Measurements from ENCODE around the gene WIPF1. TPM values are rescaled to one million over a fixed set of nuclear protein-coding genes. Genes with fewer than 3 reads are reported as not detected.

WIPF1 gene
- total and polyA plus RNA-seq, 2 of the 13 experiments (the other 11 are each of a cell fraction or from before 2014, with no cell fraction given), result 0.01 TPM; not detected in 1

DNA sequence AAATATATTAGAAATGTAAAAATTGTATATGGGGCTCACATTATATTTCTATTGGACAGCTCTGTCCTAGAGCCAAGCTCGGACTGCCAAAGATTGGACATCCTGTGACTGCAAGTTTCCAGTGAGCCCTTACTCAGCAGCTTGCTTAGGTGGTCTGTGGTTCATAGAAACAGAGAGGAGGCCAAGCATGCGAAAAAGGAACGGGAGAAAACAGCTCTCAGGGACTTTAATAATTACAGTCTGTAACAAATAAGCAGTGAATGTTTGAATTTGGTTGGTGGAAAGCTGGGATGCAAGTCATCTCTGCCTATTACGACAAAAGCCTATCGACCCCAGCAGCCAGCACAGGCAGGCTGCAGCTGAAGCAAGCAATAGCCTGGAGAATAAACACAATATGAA, 35.6 kb downstream of the WIPF1 start (continued):
- TF ChIP-seq, protein P1, sequence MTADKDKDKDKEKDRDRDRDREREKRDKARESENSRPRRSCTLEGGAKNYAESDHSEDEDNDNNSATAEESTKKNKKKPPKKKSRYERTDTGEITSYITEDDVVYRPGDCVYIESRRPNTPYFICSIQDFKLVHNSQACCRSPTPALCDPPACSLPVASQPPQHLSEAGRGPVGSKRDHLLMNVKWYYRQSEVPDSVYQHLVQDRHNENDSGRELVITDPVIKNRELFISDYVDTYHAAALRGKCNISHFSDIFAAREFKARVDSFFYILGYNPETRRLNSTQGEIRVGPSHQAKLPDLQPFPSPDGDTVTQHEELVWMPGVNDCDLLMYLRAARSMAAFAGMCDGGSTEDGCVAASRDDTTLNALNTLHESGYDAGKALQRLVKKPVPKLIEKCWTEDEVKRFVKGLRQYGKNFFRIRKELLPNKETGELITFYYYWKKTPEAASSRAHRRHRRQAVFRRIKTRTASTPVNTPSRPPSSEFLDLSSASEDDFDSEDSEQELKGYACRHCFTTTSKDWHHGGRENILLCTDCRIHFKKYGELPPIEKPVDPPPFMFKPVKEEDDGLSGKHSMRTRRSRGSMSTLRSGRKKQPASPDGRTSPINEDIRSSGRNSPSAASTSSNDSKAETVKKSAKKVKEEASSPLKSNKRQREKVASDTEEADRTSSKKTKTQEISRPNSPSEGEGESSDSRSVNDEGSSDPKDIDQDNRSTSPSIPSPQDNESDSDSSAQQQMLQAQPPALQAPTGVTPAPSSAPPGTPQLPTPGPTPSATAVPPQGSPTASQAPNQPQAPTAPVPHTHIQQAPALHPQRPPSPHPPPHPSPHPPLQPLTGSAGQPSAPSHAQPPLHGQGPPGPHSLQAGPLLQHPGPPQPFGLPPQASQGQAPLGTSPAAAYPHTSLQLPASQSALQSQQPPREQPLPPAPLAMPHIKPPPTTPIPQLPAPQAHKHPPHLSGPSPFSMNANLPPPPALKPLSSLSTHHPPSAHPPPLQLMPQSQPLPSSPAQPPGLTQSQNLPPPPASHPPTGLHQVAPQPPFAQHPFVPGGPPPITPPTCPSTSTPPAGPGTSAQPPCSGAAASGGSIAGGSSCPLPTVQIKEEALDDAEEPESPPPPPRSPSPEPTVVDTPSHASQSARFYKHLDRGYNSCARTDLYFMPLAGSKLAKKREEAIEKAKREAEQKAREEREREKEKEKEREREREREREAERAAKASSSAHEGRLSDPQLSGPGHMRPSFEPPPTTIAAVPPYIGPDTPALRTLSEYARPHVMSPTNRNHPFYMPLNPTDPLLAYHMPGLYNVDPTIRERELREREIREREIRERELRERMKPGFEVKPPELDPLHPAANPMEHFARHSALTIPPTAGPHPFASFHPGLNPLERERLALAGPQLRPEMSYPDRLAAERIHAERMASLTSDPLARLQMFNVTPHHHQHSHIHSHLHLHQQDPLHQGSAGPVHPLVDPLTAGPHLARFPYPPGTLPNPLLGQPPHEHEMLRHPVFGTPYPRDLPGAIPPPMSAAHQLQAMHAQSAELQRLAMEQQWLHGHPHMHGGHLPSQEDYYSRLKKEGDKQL (CRISPR knock-in tag; IDR thresholded peaks at IDR 0.05; ENCODE audit: low read depth), result no peak
- TF ChIP-seq ZNF280B (CRISPR knock-in tag; IDR thresholded peaks at IDR 0.05; ENCODE audit: borderline replicate concordance) (no peak), TFE3 (CRISPR knock-in tag; IDR thresholded peaks at IDR 0.05) (no peak), ZBTB20 (CRISPR knock-in tag; IDR thresholded peaks at IDR 0.05; ENCODE audit: borderline replicate concordance, low read depth) (no peak)
